OCI-M2 (cell line): ENCODE results near the gene ELFN2.

ENCODE experiments used
- DNase-seq: peaks from one replicate; lab custom pipeline; 2025; ENCODE audit not compliant: unreplicated experiment; lab: John Stamatoyannopoulos, UW

Gene ELFN2

DNA sequence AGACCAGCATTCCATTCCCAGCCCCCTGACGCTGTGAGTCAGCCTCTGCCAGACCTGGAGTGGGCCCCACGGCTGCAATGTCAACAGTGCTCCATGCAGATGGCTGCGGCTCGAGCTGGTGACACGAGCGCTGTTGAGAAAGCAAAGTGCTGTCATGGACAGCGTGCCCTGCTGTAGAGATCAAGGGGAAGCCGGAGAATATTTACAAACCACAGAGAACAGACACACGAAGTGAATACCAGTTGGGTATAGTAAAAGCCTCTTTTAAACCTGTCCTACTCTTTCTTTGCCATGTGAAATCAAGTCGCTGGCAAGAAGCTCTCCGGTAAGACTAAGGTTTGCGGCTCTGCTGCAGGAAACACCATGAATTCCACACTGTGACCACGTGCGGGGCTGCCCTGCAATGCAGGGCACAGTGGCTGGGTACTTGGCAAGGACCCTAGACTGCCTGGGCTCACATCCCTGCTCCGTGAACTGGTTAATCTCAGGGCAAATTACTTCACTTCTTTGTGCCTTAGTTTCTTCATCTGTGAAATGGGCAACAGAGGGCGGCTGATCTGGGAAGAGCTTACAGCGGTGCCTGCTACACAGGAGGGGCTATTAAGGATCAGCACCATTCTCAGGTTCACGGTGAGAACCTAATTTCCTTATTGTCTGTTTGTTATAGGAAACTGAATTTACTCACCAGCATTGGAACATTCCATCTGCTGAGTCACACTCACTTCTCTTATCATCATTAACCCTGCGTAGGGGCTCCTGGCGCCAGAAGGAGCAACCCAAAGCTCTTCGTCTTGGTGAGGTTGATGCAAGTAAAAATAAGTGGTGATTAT is 27.8 kb upstream of the ELFN2 start:
- DNase-seq = no peak

DNA sequence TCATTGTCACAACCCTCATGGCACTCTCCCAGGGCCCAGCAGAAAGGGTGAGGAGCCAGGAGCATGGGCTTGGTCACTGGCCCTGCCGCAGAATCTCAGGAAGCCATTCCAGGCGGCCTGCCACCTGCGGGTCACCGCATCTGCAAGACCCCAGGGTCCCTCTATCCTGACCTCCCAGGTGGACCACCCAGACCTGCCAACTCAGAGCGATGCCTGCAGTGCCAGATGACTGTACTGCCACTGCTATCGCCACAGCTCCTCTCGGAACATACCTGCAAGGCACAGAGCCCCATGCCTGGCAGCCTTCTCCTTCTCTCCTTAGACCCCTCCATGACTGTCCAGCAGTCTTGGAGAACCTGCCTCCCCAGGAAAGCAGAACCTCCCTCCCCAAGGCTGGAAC is 26.4 kb upstream of the ELFN2 start:
- no peak for DNase-seq

DNA sequence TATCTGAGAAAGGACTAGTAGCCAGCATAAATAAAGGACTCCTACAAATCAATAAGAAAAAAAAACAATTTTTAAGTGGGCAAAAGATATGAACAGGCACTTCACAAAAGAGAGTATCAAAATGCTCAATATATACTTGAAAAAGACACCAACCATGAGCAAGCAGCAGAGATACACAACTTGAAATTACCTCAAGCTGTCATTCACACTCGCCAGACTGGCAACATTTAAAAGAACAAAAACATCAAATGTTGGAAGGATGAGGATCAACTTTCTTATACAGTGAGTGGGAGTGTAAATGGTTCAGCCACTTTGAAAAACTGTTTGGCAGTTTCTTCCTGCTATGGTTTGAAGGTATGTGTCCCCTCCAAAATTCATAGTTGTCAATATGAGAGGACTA is 23.9 kb upstream of the ELFN2 start:
- DNase-seq = no peak

DNA sequence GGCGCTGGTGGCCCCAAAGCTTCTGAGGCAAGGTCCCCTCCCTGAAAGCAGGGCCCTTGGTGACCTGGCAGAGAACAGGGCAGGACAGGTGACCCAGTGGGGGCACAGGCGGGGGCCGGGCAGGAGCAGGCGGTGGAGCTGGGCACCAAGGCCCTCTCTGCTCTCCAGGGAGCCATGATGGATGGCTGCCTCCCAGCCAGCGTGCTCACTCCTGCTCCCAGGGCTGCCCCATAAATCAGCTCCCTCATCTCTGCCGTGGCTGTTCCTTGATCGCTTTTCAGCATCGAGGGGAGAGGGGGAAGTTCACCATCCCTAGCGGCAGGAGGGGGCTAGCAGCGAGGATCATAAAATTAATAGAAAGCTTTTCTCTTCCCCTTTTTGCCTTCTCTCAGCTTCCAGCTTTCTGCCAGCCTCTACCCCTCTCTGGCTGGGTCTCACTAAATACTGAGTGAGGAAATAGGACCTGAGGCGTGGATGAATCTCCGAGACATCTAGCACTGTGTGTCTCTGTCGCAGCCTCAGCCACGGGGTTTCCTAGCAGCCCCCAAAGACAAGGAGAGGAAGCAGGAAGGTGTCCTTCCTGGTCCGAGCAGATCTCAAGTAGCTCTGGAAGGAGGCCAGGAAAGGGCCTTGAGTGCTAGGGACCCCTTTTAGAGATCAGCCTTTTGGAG is 22.2 kb upstream of the ELFN2 start:
- no peak for DNase-seq

DNA sequence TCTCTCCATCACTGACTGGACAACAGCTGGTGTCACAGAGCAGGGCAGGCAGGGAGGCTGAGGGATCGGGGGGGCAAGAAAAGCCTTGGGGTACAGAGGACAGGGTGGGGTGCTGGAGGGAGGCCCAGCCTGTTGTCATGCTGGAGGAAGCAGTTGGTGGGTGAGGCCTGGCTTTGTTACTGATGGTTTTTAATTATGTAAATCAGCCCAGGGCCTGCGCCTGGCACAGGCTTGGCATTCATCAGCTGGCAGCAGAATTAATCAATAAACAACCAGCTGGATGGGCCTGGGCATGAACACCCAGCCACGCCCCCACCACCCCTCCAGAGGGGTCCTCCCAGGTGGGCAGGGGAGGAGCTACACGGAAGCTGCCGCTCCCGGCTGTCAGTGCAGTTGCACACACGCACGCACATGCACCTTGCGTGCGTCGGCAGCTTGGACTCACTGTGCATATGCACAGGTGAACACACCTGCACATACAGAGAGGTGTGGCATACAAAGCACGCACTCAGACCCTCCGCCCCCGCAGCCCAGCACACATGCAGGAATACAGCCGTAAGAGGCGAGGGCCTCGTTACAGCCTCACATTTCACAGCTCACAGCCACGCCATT is 21.3 kb upstream of the ELFN2 start:
- DNase-seq = no peak

DNA sequence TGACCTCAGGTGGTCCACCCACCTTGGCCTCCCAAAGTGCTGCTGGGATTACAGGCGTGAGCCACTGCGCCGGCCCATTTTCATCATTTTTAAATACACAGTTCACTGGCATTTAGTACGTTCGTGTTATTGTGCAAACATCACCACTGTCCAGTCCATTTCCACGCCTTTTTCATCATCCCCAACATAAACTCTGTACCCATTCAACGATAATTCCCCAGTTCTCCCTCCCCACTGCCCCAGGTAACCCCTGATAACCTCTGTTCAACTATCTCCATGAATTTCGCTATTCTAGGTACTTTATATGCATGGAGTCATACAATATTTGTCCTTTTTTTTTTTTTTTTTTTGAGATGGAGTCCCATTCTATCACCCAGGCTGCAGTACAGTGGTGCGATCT is 18.2 kb upstream of the ELFN2 start:
- no peak for DNase-seq

DNA sequence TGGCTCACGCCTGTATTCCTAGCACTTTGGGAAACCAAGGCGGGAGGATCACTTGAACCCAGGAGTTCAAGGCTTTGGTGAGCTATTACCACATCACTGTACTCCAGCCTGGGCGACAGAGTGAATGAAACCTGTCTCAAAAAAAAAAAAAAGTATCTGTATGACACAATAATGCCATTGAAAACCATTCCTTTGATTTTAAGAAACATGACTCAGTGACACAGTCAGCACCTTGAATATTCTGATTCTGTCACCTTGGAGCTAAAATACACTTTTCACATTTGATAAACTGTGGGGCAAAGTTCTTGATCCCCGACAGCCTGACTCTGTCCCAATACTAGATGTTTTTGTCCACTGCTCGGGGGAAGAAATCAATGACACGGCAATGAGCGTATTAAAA is 16.7 kb upstream of the ELFN2 start:
- no peak for DNase-seq

DNA sequence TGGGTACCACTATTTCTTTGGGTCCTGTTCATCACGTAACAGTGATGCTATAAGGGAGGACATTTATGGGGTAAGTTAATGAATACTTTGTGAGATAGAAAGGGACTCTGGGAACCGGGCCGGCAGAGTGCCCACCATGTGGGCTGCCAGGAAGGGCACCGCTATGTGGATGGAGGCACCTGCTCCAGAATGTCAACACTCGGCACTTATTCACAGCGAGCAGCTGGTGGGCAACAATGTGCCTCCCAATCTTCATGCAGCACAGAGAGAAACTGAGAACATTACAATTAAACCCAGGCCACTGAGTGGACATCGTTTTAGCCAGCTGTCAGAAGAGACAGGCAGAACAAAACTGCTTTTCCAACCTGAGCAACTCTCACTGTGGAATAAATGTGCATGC is 15.8 kb upstream of the ELFN2 start:
- no peak for DNase-seq

DNA sequence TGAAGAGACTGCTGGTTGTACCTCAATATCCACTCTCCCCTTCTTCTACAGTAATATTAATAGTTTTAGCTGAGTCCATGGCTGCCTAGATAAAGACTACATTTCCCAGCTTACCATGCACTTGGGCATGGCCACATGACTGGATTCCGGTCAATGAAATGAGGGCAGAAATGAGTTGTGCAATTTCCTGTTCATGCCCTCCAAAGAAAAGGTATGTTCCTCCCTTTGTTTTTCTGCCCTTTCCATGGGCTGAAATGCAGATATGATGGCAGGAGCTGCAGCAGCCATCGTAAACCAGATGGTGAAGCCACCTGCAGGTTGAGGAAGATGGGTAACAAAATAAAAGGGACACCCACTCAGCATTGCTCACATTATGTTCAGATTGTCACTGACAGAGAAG is 15.3 kb upstream of the ELFN2 start:
- DNase-seq = no peak

DNA sequence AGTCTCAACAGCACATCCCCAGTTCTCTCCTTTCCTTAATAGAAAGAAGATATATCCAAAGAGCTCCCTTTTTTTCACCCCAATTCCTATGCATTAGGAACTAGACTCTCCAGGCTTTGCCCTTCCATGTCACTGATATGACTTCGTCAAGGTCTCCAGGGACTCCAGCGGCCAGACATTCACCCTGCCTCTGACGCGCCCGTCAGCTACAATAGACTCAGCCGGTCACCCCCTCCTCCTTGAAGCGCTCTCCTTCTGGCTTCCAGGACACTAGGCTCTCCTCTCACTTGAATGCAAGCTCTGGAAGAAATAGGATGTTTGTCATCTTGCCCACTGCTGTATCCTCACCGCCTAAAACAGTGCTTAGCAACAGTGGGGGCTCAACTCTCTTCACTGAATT is 14.9 kb upstream of the ELFN2 start:
- no peak for DNase-seq

DNA sequence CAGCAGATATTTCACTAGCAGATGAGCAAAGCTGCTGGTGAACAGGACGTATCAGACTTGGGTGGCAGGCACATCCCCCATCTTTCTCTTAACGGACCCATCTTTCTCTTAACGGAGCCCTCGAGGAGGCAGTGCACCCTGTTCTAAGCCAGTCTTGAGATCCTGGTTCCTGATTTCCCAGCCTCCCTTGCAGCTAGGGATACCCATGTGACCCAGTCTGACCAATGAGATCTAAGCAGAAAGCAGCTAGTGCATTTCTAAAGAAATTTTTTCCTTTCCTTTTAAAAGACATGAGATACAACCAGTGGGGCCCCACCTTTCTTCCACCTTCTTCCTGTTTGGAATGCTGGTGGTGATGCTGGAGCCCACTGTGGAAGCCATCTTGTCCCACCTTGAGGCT is 13.6 kb upstream of the ELFN2 start:
- DNase-seq = no peak

DNA sequence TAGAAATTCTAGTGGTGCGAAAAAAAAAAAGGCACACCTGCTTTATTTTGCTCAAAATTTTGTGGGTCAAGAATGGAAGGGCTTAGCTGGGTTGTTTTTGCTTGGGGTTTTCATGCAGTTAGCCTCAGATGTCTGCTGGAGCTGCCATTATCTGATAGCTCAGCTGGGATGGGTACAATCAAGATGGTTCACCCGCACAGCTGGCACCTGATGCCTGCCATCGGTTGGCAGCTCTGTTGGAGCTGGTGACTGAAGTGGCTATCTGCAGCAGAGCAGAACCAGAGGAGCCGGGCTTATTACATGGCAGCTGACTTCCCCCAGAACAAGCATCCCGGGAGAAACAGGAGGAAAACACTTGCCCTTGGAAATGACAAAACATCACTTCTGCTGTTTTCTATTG is 12.1 kb upstream of the ELFN2 start:
- DNase-seq = no peak

DNA sequence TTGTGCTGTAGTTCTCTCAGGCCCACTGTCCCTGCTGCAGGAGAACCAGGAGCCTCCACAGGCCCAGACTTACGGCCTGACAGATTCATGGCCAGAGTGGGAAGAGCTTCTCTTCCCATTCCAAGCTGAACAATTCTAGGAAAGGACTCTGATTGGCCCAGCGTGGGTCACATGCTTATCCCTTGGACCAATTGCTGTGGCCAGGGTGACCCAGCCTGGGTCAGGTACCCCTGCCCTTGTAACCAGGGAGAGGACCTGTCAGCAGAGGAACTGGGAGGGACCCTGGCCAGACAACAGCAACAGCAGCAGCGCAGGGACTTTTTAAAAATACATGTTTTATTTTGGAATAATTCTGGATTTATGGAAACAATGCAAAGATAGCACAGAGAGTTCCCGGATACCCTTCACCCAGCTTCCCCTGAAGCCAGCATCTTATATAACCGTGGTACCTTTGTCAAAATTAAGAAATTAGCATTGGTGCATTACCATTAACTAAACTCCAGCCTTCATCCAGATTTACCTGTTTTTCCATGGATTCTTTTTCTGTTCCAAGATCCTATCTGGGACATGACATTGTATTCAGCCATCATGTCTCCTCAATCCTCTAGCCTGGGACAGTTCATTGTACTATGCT is 8.8 kb upstream of the ELFN2 start:
- no peak for DNase-seq

DNA sequence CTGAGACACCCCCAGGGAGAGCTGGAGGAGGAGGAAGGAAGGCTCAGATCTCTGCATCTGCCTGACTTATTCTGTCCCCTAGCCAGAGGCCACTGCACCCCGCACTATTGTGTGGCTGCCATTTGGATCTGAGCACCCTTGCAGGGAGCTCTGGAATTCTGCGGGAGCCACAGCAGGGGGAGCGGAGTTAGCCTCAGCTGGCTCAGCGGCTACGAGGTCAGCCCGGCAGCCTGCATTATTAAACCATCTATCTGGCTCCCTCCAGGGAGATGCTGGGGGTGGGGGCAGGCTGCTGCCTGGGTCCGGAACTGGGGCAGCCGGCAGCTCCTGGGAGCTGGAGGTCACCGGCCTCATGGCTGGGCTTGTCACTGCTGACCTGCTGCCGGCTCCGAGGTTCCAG is 6.5 kb upstream of the ELFN2 start:
- DNase-seq = no peak

DNA sequence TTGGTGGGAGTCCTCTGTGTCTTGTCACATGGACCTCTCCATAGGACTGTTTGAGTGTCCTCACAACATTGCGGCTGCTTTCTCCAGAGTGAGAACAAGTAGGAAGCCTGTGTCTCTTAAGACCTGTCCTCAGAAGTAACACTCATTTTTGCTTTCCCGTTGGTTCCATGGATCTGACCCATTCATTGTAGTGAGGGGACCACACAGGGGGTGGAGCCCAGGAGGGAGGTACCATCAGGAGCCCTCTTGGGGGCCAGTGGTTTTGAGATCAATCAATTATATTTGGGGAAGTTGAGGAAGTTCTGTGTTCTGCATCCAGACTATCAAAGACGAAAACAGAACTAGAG is 5.4 kb upstream of the ELFN2 start:
- no peak for DNase-seq

DNA sequence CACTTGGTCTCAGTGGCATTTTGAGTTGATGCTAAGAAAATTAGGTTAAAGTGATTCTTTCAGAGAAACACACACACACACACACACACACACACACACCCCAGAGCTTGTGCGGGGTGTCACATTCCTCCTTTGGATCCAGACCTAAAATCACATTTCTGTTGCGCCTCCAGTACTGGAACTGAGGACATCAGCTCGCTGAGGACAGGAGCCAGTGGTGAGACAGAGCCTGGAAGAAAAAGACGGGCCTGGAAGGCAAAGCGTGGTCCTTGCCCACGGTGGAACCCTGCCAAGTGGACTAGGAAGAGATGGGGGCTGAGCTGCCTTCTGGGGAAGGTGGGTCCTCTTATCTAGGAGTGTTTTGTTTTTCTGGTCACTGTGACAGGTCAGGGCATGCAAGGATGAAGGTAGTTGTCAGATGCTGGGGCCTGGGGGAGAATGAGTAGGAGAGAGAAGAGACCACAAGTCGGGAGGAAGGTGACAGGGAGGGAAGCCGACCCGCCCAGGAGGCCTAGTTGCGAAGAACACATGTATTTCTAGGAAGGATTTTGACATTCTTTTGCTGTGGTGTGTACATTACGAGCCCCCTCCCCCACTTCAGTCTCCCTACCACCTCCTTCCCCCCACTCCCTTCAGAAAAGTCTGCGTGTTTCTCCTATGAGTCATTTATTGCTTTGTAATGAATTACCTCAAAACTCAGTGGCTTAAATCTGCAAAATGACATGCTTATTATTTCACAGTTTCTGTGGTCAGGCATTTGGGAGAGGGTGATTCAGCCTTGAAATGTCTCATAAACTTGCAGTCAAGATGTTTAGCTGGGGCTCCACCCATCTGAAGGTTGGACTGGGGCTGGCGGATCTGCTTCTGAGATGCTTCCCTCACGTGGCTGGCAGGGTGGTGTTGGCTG is 4.8 kb upstream of the ELFN2 start:
- DNase-seq = no peak

DNA sequence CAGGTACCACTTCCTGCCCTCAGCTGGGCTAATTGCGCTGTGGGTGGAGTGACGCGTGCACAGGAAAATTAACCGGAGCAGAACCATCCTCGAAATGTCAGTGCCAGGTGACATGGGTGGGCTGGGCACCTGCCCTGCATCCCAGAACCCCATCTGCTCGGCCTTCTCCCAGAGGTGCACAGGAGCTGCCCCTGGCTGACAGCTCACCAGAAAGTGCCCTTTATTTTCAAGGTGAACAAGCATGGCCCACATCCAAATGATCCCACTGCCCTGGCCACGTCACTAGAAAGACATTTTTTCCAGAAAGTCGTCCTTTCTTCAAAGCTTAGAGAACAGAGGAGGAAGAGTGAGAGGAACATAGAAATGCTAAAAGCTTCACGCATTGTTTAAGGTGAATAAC is 4.1 kb upstream of the ELFN2 start:
- DNase-seq = no peak

DNA sequence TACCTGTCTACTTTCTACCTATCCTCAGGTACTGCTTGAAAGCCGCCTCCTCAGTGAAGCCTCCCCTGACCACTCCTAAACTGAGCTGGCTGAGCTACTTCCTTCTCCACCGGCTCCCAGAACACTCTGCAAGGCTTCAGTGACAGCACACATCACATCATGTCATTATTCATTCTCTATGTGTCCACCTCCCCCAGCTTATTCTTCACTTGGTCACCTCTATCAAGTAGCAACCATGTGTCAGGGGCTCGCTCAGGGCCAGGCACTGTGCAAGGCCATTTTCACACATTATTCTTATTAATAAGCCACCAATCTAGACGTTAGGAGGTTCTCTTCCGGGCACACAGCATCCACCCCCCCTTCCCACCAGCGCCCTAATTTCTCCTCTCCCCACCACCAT is 3.7 kb upstream of the ELFN2 start:
- DNase-seq = no peak

DNA sequence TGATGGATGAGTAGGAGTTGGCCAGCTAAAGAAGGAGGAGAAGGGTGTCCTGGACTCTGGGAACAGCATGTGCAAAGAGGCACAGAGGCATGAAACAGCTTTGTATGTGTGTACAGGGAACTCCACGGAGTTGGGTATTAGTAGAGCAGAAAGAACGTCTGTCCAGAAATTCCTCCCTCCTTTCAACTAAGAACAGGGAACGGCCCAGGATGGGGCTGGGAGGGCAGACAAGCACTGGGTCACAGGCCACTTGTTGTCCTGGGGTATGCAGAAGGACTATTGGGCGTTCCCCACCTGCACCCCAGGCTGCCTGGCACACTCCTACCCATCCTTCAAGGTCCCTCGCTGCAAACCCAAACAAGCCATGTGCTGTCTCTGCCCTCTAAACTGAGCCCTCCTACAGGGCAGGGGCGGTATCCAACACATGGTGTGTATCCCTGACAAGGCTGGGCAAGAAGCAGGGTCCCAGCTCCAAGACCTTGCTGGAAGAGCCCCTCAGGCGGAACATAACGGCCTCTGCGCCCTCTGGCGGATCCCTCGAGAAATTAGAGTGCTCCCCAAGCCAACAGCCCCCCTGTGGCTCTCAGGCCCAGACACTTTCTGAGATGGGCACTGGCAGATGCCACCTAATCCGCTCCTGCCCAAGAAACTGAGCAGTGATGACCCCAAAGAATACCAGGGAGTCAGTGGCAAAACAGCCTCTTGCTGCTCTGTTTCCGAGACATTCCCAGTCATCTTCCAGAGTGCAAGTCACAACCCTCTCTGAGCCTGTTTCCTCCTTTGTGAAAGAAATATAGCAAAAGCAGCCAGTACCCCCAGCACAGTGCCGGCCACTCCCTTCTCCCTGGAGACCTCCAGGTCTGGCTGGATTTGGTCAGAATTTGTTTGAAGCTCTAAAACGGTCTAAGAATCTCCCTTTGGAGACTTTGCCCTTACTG is 1.6 kb upstream of the ELFN2 start:
- DNase-seq = peak; percentile 3
